ENCODE measurements around the gene CD200.

CD200 gene, protein sequence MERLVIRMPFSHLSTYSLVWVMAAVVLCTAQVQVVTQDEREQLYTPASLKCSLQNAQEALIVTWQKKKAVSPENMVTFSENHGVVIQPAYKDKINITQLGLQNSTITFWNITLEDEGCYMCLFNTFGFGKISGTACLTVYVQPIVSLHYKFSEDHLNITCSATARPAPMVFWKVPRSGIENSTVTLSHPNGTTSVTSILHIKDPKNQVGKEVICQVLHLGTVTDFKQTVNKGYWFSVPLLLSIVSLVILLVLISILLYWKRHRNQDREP
- 0 to 1.5 (median 0.07) reads per million in 17 experiments for total RNA-seq

DNA sequence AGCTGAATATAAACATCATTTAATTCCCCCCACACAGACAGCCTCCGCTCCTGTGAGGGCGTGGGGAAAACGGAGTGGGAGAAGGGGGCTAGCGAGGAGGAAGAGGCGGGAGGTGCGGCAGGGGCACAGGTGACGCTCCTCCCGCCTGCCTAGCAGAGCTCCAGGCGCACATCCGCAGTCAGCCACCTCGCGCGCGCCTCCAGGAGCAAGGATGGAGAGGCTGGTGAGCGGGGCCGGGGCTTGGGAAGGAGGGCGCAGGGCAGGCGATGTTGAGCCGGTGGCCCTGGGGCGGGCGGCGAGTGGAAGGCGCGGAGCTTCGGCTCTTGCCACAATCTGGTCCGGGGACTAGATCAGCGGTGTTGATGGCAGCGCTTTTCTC is at the start of gene CD200:
TSS of gene CD200 (plus strand) at position 155 of the 379 bp plus-strand sequence. CDS start at position 212, 57 bp downstream.
- DNase-seq = peak in 3 of 4 experiments; percentile 13 to 41 (median 23)

DNA sequence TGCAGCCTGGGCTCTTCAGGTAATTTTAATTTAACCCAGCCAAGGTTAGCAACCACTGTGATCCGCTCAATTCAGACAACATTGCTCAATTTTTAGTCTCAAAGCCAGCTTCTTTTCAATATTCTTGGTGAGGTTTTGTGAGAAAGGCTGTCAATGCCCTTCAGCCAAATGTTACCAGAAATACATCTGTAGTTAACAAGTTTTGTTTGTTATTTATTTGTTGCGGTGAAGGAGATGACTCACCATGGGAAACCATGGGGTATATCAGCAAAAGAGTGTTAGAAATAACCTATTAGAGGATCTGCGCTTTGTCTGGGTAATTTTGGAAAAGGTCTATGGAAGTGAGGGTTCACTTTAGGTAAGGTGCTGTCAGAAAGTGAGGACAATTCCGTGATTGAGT is 43.9 kb upstream of the CD200 start:
- DNase-seq = no peak

DNA sequence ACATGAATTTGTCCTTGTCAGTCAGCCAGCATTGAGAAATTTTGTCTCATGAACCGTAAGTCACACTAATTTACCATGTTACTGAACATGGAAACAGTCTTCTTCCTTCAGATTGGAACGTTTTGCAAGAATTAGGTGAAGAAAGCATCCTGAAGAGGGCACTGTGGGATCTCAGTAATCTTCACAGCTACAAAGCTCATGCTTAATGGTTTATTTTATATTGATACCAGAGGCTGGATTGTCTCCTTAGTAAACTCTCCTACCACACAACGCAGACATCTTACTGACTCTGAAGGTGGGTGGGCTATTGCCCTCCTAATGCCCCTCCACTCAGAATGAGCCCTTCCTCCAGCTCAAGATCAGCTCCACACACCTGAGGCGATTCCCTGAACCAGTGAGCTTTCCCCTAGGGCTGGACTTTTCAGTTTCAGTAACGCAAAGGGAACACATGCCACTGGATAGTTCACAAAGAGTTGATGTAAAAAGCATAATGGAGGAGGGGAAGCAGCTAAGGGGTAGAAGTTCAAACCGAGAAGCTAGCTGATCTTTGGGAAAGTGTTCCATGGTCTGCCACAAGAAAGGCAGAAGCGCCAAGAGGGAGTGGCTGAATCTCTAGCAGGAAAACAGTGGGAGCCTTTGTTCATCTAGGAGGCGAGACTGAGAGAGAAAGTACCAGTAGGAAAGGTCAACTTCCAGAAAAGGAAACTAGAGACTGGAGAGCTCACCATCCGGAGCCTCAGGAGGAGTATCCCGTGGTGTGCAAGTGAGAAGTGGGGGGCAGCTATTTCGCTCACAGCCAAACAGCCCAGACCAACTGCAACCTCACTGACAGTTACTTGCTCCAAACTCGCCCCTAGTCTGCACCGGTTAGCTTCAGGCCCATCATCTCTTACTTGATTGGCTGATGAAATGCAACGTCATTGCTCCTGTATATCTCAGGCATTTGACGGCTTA is 39.3 kb upstream of the CD200 start, which contains the start of gene SLC9C1:
TSS of gene SLC9C1 (minus strand) at position 849 of the 954 bp plus-strand sequence. CDS start 7,425 bp downstream, outside the sequence.
- peak; percentile 59 to 78 (median 63) for DNase-seq

DNA sequence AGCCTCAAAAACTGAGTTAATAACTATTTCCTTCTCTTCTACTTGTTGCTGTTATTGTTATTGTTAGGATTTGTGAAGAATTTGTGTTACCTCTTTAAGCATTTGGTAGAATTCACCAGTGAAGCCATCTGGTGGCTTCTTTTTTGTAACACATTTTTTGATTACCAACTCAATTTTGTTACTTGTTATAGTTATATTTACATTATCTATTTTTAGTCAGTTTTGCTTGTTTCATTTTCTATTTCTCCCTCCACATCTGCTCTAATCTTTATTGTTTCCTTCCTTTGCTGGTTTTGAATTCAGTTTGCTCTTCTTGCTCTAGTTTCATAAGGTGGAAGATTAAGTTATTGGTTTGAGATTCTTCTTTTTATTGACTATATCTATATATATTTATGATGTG is 35.2 kb upstream of the CD200 start:
- peak in 1 of 4 experiments; percentile 2 for DNase-seq

DNA sequence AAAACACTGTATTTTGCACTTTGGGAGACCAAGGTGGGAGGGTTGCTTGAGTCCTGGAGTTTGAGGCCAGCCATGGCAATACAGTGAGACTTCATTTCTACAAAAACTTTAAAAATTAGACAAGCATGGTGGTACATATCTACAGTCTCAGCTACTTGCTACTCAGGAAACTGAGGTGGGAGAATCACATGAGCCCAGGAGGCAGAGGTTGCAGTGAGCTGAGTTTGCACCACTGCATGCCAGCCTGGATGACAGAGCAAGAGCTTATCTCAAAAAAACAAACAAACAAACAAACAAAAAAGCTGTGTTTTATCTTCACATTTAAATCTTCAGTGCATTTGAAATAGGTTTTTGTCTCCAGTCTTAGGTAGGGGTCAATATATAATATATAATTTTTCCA is 34.2 kb upstream of the CD200 start:
- no peak for DNase-seq

DNA sequence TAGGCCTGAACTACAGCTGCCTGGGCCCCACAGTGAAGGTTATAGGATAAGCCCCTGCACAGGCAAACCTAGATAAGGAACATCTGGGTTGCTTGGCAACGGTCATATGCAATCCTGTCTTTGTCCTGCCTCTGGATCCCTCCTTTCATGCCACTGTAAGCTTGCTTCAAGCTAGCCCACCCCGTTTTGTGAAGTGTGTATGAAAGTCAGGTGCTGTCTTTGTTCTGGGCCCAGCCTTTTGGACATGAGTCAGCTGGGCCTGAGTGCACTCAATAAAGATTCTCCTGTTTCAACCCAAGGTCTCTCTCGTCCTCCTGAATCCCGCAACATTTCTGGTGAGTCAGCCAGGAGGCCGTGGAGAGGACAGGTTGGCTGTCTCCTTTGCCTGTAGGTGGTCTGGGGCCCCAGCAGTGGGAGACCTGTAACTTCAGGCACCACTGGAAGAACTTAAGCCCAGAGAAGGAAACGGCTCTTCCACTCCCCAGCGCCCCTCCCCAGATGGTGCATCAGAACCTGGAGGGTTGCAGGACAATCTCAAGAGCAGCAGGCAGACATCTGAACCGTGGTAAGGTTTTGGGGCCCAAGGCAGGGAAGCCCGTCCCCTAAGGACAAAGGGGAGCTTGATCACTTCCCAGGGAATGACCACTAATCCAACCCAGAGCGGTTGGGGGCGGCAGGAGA is 30.7 kb upstream of the CD200 start:
- DNase-seq = no peak

DNA sequence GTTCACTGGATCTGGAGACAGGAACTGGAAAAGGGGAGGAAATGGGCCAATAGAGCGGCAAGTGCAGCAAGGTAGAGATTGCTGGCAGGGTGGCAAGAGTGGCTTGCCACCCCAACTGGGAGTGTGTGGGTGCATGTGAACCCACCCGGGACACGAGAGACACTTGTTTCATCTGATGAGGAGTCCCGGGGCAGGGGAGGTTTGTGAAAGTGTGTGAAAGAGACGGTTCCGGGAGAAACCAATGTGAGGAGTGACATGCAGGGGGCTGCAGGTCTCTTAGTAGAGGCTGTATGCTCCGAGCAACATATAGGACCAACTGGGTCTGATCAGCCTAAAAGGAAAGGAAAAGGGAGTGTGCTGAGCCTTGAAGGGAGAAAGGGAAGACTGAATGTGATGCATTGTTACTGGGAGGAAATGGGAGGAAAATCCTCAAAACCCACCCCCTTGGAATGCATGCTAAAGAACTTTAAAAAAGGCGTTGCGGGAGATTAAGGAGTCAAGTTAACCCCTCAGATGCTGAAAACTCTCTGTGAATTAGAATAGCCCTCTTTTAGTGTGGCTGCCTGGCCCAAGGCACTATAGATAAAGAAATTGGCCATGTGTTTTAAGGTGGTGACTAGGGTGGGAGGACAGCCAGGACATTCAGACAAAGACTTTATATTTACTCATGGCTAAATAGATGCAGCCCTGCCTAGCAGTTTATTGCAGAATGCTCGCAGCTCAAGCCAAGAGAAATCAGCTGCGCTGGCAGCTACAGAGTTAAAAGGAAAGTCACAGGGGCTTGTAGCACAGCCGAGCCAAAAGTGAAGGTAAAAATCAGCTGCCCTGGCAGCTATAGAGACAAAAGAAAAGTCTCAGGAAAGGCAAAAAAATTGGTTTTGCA is 29.8 kb upstream of the CD200 start:
- no peak for DNase-seq

DNA sequence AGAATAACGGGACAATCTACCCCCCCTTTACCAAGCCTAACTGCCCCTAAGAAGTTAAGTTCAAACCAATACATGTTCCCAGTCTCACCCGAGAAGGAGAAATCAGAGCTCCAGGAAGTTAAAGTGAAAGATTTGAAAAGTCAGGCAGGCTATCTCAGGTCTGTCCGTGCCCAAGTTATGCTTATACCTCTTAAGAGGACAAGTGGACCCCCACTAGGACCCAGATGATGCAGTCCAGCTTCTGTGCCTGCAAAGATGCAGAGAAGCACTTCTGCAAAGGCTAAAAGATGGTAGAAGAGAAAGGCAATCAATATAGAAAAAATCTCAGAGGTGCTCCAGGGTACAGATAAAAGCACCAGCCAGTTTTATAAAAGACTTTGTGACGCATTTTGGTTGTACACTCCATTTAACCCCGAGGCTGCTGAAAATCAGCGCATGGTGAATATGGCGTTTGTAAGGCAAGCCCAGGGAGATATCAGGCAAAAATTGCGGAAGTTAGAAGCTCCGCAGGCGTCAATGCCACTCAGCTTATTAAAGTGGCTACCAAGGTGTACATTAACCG is 29.1 kb upstream of the CD200 start:
- DNase-seq = peak; percentile 40 to 54 (median 51)

DNA sequence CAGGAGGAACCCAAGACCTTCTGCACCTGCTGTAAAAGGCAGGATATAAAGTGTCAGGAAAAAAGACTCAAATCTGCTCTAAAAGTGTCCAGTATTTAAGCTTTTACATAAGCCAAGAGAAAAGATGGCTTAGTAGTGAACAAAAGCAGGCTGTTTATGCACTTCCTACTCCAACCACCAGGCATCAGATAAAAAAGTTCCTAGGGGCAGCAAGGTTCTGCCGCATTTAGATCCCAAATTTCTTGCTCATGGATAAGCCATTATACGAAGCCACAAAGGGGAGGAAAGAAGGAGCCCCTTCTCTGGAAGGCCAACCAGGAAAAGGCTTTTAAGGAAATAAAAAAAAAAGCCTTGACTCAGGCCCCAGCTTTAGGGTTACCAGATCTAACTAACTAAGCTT is 28.3 kb upstream of the CD200 start:
- DNase-seq = no peak

DNA sequence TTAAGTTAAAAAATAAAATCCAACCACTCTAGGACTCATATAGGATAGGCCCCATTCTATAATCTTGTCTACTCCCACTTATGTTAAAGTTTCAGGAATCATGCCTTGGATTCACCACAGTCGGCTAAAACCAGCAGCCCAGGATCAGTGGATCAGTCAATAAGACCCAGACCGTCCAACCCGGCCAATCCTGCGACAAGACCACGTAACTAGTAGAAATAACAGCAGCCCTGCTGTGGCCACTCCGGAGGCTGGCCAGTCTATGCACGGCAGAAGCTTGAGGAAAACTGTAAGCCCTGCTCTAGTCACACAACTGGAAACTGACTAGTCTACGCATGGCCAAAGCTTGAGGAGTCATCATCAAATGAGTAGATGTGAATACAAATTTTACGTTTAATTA is 26.1 kb upstream of the CD200 start:
- no peak for DNase-seq

DNA sequence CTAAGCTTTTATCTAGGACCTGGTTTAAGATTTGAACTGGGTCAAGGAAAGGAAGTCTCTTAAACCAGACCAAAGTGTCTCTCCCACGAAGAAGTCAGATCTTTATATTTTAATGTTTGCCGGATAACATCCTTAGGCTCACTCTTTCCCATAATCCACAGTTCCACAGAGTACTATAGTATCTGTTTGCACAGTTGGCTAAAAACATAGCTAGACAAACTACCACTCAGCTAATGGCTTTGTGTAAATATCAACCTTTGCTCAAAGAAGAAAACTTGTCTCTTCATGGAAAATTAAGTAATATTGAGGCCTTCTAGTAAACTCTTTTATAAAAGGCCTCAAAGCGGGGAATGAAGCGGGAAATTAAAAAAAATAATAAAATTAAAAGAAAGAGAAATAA is 25.4 kb upstream of the CD200 start:
- no peak for DNase-seq

DNA sequence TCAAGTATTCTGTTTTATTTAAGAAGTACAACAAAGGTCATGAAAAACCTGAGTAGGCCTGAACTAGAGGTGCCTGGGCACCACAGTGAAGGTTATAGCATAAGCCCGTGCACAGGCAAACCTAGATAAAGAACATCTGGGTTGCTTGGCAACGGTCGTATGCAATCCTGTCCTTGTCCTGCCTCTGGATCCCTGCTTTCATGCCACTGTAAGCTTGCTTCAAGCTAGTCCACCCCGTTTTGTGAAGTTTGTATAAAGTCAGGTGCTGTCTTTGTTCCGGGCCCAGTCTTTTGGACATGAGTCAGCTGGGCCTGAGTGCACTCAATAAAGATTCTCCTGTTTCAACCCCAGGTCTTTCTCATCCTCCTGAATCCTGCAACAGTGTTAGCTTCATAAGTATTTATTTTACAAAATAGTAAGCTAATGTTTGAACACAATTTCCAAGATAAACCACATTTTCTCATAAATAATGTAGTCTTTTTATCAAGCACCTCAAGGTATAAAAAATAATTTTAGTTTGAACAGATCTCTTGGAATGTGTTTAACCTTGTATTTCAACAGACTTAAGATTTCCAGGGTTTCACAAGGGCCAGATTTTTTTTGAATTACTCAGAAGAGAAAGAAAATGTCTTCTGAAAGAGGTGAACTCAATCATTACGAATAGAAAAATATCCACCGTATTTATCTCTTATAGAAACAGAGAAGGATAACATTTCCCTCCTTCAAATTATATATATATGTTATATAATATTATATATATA is 24.6 kb upstream of the CD200 start:
- DNase-seq = no peak

DNA sequence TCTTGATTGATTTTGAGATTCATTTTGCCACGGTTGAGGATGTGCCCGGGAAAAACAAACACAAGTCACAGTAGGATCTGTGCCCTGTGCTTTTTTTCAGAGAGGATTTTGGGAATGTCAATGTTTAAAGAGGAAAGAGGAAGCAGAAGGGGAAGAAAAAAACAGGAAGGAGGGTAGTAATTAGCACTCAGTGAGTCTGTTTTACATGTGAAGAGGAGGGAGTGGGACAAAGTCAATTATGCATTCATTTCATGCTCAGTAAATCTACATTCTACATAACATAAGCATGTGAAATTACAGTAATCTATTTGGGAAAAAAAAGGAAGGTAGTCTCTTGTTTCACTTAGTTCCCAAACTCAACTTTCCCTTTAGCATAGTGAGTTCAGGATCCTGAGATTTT is 18.3 kb upstream of the CD200 start:
- peak in 2 of 4 experiments; percentile 26 to 29 for DNase-seq

DNA sequence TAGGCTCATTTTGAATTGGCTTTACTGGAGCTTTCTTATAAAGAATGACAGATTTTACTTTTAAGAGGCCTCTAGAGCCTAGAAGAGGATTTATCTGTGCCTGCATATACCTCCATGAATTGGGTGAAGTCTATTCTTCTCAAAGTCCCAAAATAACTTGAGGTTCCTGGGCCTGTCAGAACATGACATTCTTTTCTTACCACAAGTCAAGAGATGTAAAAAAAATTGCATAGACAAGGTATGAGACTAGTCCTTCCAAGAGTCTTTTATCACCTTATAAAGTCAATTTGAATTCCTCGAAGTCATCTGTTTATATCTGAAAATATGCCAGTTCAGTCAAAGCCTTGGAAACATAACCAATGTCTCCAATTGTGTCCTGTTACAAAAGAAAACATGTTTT is 17.2 kb upstream of the CD200 start:
- DNase-seq = no peak

DNA sequence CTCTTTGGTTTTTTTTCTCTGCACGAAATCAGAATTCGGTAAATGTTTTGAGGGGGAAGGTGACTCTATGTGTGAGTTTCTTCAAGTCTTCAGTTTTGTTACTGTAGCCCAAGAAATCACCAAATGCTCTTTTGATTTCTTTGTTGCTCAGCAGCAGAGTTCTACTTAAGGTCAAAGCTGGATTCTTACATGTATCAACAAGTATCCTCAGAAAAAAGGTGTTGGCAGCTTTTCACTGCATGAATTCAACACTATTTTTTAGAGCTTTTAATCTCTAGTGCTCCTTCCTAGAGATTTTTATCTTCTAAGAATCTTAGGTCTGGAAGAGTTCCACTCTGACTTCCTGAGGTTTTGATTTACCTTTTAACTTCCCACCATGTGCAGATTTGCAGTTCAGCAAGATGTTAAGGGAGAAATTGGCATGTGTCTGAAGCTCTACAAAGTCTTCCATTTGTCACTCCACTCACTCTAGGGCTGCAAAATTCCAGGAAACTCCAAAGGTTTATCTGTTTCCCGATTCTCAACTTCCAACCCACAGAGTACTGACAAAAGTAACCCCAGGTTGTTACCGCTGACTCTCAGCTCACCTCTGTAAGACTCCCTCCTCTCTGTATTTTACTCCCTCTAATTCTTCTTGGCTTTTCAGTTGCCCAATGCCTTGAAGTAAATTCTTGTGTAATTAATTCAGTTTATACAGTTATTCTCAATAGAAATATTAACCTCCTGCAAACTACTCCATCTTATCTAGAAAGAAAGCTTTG is 13.3 kb upstream of the CD200 start:
- no peak for DNase-seq

DNA sequence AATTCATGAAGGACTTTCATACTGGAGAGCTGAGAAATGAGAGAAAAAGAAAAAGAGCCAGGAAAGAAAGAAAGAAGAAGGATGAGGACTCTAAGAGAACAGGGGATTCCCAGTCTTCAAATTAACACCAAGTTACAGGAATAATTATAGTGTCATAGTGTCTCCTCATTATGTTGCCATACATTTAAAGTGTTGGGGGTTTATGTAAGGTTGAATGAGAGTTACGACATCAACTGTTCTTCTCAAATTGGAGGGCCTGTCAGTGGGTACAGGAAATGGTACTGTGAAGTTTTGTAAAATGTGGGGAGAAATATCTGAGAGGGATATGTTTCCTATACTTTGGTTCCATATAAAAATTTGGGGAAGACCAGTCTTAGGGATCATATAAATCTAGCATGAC is 12.3 kb upstream of the CD200 start:
- peak in 2 of 4 experiments; percentile 10 to 22 for DNase-seq

DNA sequence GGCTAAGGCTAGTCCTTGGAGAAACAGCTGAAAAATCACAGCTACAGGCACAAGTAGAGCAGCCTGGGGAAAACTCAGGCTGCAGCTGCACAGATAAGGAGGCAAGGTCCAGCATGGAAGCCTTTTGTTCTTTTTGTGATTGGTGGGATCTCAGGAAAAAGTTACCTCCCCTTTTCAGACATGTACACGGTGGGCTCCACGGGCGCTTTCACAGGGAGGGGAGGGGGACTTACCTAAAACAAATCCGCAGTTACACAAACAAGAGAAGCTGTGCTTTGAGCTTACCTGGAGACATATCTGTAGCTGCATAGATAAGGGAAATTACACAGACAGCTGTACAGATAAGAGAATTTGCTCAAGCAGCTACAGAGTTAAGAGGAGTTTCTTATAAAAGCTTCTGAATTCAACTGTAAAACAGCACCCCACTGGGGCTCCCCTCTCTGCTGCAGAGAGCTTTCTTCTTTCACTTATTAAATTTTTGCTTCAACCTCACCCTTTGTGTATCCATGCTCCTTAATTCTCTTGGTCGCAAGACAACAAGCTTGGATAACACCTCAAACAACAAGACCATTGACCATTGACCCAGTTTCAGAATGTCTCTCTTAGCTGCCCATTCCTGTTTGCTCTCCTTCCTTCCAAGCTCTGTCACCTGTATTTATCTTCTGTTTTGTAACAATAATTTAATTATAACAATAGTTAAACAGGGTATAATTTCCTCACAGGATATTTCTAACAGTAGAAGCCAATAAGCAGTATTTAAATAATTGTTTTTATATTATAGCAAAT is 10.9 kb upstream of the CD200 start:
- DNase-seq = no peak

DNA sequence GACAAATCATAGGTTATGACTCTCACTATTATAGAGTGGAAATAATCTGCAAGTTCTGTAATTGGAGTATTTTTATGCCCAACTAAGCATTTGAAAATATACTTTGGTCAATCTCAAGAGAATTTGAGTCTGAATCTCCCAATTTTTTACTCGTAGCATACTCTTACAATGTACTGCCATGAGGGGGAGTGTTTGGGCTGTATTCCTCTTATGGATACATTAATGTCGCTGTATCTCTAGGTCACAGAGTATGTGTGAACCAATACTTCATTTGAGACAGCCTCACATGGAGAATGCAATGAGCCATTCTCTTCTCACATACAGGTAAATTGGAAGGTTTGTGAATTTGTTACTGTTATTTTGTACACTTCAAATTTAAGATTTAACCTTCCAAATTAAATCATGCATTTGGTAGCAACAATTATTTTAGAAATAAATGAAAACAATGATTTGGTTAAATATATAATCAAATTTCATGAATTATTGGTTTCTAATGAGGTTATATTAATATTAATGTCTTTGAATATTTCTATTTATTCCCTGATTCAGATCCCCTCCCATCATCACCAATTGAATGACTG is 5.5 kb upstream of the CD200 start:
- DNase-seq = peak; percentile 62 to 78 (median 68)

DNA sequence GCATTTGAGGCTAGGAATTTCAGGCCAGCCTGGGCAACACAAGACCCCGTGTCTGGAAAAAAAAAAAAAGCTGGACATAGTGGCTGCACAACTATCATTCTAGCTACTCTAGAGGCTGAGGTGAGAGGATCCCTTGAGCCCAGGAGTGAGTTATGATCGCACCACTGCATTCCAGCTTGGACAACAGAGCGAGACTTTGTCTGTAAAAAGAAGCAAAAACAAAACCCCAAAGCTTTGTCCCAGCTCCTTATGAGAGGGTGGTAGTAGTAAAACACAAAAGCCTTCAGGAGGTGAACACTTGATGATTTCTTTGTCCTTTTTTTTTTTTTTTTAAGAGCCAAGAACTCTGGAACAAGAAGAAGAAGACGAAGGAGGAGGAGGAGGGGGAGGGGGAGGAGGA is 1.1 kb upstream of the CD200 start:
- DNase-seq = no peak

All from suppressor macrophage (primary cell).